SU-DHL-6 (cell line): ENCODE data around the gene UBL3.

Source experiments
- H2AFZ ChIP-seq: fragments of 200-600 bp; sonication (generic); 2 replicates; pipeline ENCODE4 v1.6.1; 2014; ENCODE audit warnings: low read depth, mild to moderate bottlenecking, moderate library complexity, mixed read lengths, antibody characterized with exemption, low read length; ENCODE audit not compliant: severe bottlenecking
- H3F3A ChIP-seq: fragments of 200-600 bp; shearing (Covaris generic); 2 replicates; pipeline ENCODE4 v1.6.0; 2016; ENCODE audit warnings: antibody characterized with exemption, mild to moderate bottlenecking; ENCODE audit not compliant: insufficient read depth
- H3K27ac ChIP-seq: fragments of 200-600 bp; sonication (generic); 2 replicates; pipeline ENCODE4 v1.5.1; 2016; ENCODE audit warnings: low read depth, mild to moderate bottlenecking, low read length, moderate library complexity, mixed read lengths
- H3K27me3 ChIP-seq: fragments of 200-600 bp; sonication (generic), shearing (Covaris generic); 2 replicates; pipeline ENCODE4 v1.6.0; 2014; ENCODE audit warnings: mild to moderate bottlenecking, low read length
- H3K36me3 ChIP-seq: fragments of 200-600 bp; sonication (generic); 2 replicates; pipeline ENCODE4 v1.6.1; 2014; ENCODE audit warnings: mild to moderate bottlenecking, low read length, mixed read lengths
- H3K4me2 ChIP-seq: fragments of 300-600, 200-600 bp; shearing (Covaris generic), sonication (generic); 2 replicates; pipeline ENCODE4 v1.6.0; 2014; ENCODE audit warnings: low read length, low read depth, mild to moderate bottlenecking; ENCODE audit not compliant: poor library complexity, severe bottlenecking
- H3K4me3 ChIP-seq: fragments of 200-600 bp; sonication (generic); 2 replicates; pipeline ENCODE4 v1.5.1; 2014; ENCODE audit warnings: antibody characterized with exemption, low read length, mild to moderate bottlenecking, mixed read lengths; ENCODE audit not compliant: insufficient read depth, poor library complexity, severe bottlenecking
- H3K79me2 ChIP-seq: fragments of 200-600 bp; sonication (generic); 2 replicates; pipeline ENCODE4 v1.6.1; 2014; ENCODE audit warnings: mild to moderate bottlenecking, low read length, moderate library complexity; ENCODE audit not compliant: insufficient read depth
- H3K9ac ChIP-seq: fragments of 200-600 bp; sonication (generic); 2 replicates; pipeline ENCODE4 v1.7.0; 2014; ENCODE audit warnings: mild to moderate bottlenecking, low read length
- H3K9me2 ChIP-seq: fragments of 200-600 bp; sonication (generic); replicated peaks from 2 replicates; pipeline ENCODE4 v1.6.1; 2014; ENCODE audit warnings: low read length; ENCODE audit not compliant: insufficient read depth
- H3K9me3 ChIP-seq: fragments of 200-600 bp; sonication (generic); 2 replicates; pipeline ENCODE4 v1.6.1; 2014; ENCODE audit warnings: low read length, mixed read lengths; ENCODE audit not compliant: insufficient read depth
- H4K20me1 ChIP-seq: fragments of 200-600 bp; sonication (generic); 2 replicates; pipeline ENCODE4 v1.6.1; 2014; ENCODE audit warnings: low read depth, mild to moderate bottlenecking, antibody characterized with exemption, low read length, moderate library complexity, mixed read lengths
- EZH2phosphoT487 ChIP-seq: fragments of 200-600 bp; sonication (generic), shearing (Covaris generic); conservative IDR thresholded peaks from 2 replicates; pipeline ENCODE4 v1.6.1; 2018; ENCODE audit warnings: mild to moderate bottlenecking, antibody characterized with exemption, low read length, moderate library complexity, mixed read lengths
- TF ChIP-seq, protein P1 (sequence below): fragments of 200-600 bp; sonication (generic); IDR thresholded peaks from one replicate; pipeline ENCODE4 v1.5.1; 2017; ENCODE audit warnings: antibody characterized with exemption, mild to moderate bottlenecking, low read length, moderate library complexity; ENCODE audit not compliant: insufficient read depth, poor library complexity, severe bottlenecking

Gene UBL3

DNA sequence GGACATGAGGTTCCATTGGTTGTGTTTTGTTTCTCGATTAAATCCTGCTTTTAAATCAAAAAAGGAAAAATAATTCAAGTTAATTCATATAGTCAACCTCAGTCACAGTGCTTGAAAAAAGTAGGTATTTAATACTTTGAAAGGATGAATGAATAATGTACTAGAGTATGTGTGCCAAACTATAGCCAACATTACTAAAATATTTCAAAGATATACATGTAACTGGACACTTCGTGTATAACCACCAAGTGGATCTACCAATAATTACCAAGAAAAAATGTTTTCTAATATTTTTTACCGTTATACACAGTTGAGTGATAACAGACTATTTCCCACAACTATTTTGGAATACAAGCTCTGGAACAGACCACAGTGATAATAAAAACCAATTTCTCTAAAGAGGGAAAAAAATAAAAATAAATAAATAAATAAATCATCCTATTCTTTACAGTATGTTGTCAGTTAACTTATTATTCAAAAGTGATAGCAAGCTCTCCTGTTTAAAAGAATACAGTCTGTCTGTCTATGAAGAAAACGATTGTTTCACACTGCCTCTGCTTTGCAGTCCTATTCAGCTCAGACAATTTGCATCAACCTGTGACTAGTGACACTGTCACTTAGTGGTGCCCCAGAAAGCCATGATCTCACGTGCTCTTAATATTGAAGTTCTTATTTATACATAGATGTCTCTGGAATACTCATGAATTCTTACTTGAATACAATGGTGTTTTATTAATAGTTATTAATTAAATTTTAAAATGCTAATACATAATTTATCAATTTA lies 58.2 kb downstream of the UBL3 start:
- no peaks in the 10 kb centered on the region for H3K27me3 ChIP-seq
- H3K36me3 ChIP-seq, result no peaks in the 10 kb centered on the region
- H3K4me3 ChIP-seq, result no peak overlapping the region
- H3K9me3 ChIP-seq, result no peaks in the 10 kb centered on the region
- H3K9me2 ChIP-seq, result no peaks in the 10 kb centered on the region
- no peak overlapping the region for H3K4me2 ChIP-seq
- H4K20me1 ChIP-seq, result peaks cover 3% of the 10 kb centered on the region; the same call in 1 of the 2 replicates
- no peak overlapping the region for H3K9ac ChIP-seq
- H3K27ac ChIP-seq, result no peak overlapping the region
- no peaks in the 10 kb centered on the region for H3F3A ChIP-seq
- H3K79me2 ChIP-seq, result no peaks in the 10 kb centered on the region
- no peak for TF ChIP-seq EZH2phosphoT487
- TF ChIP-seq, protein P1, sequence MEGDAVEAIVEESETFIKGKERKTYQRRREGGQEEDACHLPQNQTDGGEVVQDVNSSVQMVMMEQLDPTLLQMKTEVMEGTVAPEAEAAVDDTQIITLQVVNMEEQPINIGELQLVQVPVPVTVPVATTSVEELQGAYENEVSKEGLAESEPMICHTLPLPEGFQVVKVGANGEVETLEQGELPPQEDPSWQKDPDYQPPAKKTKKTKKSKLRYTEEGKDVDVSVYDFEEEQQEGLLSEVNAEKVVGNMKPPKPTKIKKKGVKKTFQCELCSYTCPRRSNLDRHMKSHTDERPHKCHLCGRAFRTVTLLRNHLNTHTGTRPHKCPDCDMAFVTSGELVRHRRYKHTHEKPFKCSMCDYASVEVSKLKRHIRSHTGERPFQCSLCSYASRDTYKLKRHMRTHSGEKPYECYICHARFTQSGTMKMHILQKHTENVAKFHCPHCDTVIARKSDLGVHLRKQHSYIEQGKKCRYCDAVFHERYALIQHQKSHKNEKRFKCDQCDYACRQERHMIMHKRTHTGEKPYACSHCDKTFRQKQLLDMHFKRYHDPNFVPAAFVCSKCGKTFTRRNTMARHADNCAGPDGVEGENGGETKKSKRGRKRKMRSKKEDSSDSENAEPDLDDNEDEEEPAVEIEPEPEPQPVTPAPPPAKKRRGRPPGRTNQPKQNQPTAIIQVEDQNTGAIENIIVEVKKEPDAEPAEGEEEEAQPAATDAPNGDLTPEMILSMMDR, result no peak
- no peak overlapping the region for H2AFZ ChIP-seq

GRCh38 chr13:29791508-29791907 lies 58.9 kb downstream of the UBL3 start:
- TF ChIP-seq, protein P1, result no peak
- no peak for TF ChIP-seq EZH2phosphoT487
- no peak overlapping the region for H3K4me2 ChIP-seq
- no peaks in the 10 kb centered on the region for H3K9me2 ChIP-seq
- H2AFZ ChIP-seq, result no peak overlapping the region
- H3K79me2 ChIP-seq, result no peaks in the 10 kb centered on the region
- H3K9me3 ChIP-seq, result no peaks in the 10 kb centered on the region
- H3K27me3 ChIP-seq, result no peaks in the 10 kb centered on the region
- H4K20me1 ChIP-seq, result 0 out of 2 replicates have a peak, but pooled peaks cover 3% of the 10 kb centered on the region
- no peak overlapping the region for H3K4me3 ChIP-seq
- H3K9ac ChIP-seq, result no peak overlapping the region
- no peaks in the 10 kb centered on the region for H3F3A ChIP-seq
- H3K27ac ChIP-seq, result no peak overlapping the region
- H3K36me3 ChIP-seq, result no peaks in the 10 kb centered on the region

- peaks cover 5% of the 10 kb centered on the region; the same call in 1 of the 2 replicates for H4K20me1 ChIP-seq
- H3K79me2 ChIP-seq, result no peaks in the 10 kb centered on the region
- H3K27ac ChIP-seq, result no peak overlapping the region
- no peaks in the 10 kb centered on the region for H3K9me2 ChIP-seq
- H3K9me3 ChIP-seq, result no peaks in the 10 kb centered on the region
- H3F3A ChIP-seq, result no peaks in the 10 kb centered on the region
- H3K4me2 ChIP-seq, result no peak overlapping the region
- no peak for TF ChIP-seq EZH2phosphoT487
- TF ChIP-seq, protein P1, result no peak
- no peak overlapping the region for H2AFZ ChIP-seq
- H3K36me3 ChIP-seq, result no peaks in the 10 kb centered on the region
- no peak overlapping the region for H3K4me3 ChIP-seq
- no peaks in the 10 kb centered on the region for H3K27me3 ChIP-seq
- no peak overlapping the region for H3K9ac ChIP-seq
Measured at GRCh38 chr13:29786698-29787097, 63.7 kb downstream of the UBL3 start.
